HEK293 (cell line): Measurements from ENCODE around the gene GAPVD1.

ENCODE experiments used
- BCL11B ChIP-seq: fragments of 450-650 bp; formaldehyde crosslinking; IDR thresholded peaks from 2 replicates; pipeline ENCODE4 v1.5.1; 2016; ENCODE audit warnings: low read depth, missing biosample characterization, missing genetic modification characterization
- FEZF1 ChIP-seq: fragments of 450-650 bp; formaldehyde crosslinking; IDR thresholded peaks from 2 replicates; pipeline ENCODE4 v1.5.1; 2016; ENCODE audit warnings: missing biosample characterization, missing genetic modification characterization
- KLF8 ChIP-seq: fragments of 450-650 bp; formaldehyde crosslinking; IDR thresholded peaks from 2 replicates; pipeline ENCODE4 v1.5.1; 2016; ENCODE audit warnings: missing biosample characterization, missing genetic modification characterization
- MZF1 ChIP-seq: fragments of 450-650 bp; formaldehyde crosslinking; IDR thresholded peaks from 2 replicates; pipeline ENCODE4 v1.5.1; 2017; ENCODE audit warnings: missing biosample characterization, missing genetic modification characterization, borderline replicate concordance
- RBAK ChIP-seq: fragments of 450-650 bp; formaldehyde crosslinking; IDR thresholded peaks from 2 replicates; pipeline ENCODE4 v1.5.1; 2016; ENCODE audit warnings: missing biosample characterization, missing genetic modification characterization
- SALL2 ChIP-seq: fragments of 450-650 bp; formaldehyde crosslinking; IDR thresholded peaks from 2 replicates; pipeline ENCODE4 v1.5.0; 2017; ENCODE audit warnings: missing biosample characterization, mild to moderate bottlenecking, missing genetic modification characterization, borderline replicate concordance
- ZBTB20 ChIP-seq: fragments of 450-650 bp; formaldehyde crosslinking; IDR thresholded peaks from 2 replicates; pipeline ENCODE4 v1.5.1; 2016; ENCODE audit warnings: missing biosample characterization, missing genetic modification characterization
- ZBTB48 ChIP-seq: fragments of 450-650 bp; formaldehyde crosslinking; IDR thresholded peaks from 2 replicates; pipeline ENCODE4 v1.5.1; 2016; ENCODE audit warnings: missing biosample characterization, missing genetic modification characterization
- ZFP41 ChIP-seq: fragments of 450-650 bp; formaldehyde crosslinking; IDR thresholded peaks from 2 replicates; pipeline ENCODE4 v1.5.1; 2016; ENCODE audit warnings: missing biosample characterization, missing genetic modification characterization, borderline replicate concordance
- ZNF146 ChIP-seq: fragments of 450-650 bp; formaldehyde crosslinking; IDR thresholded peaks from 2 replicates; pipeline ENCODE4 v1.5.1; 2016; ENCODE audit warnings: missing biosample characterization, missing genetic modification characterization
- ZNF16 ChIP-seq: fragments of 450-650 bp; formaldehyde crosslinking; IDR thresholded peaks from 2 replicates; pipeline ENCODE4 v1.5.1; 2016; ENCODE audit warnings: low read depth, missing biosample characterization, missing genetic modification characterization
- ZNF174 ChIP-seq: fragments of 450-650 bp; formaldehyde crosslinking; IDR thresholded peaks from 2 replicates; pipeline ENCODE4 v1.5.0; 2017; ENCODE audit warnings: missing biosample characterization, mild to moderate bottlenecking, missing genetic modification characterization
- ZNF223 ChIP-seq: fragments of 450-650 bp; formaldehyde crosslinking; IDR thresholded peaks from 2 replicates; pipeline ENCODE4 v1.5.1; 2016; ENCODE audit warnings: missing biosample characterization, missing genetic modification characterization
- ZNF302 ChIP-seq: fragments of 450-650 bp; formaldehyde crosslinking; IDR thresholded peaks from 2 replicates; pipeline ENCODE4 v1.5.1; 2016; ENCODE audit warnings: missing biosample characterization, missing genetic modification characterization, low read depth
- ZNF48 ChIP-seq: fragments of 450-650 bp; formaldehyde crosslinking; IDR thresholded peaks from 2 replicates; pipeline ENCODE4 v1.5.1; 2016; ENCODE audit warnings: missing biosample characterization, missing genetic modification characterization
- ZNF654 ChIP-seq: fragments of 450-650 bp; formaldehyde crosslinking; IDR thresholded peaks from 2 replicates; pipeline ENCODE4 v1.5.1; 2016; ENCODE audit warnings: low read depth, missing biosample characterization, missing genetic modification characterization
- ZNF792 ChIP-seq: fragments of 450-650 bp; formaldehyde crosslinking; IDR thresholded peaks from 2 replicates; pipeline ENCODE4 v1.5.1; 2016; ENCODE audit warnings: missing biosample characterization, missing genetic modification characterization
- TF ChIP-seq, protein P1 (sequence below): fragments of 450-650 bp; formaldehyde crosslinking; IDR thresholded peaks from 2 replicates; pipeline ENCODE4 v1.5.1; 2016; ENCODE audit warnings: missing biosample characterization, missing genetic modification characterization
- TF ChIP-seq, protein P2 (sequence below): fragments of 450-650 bp; formaldehyde crosslinking; IDR thresholded peaks from 2 replicates; pipeline ENCODE4 v1.5.1; 2016; ENCODE audit warnings: missing biosample characterization, missing genetic modification characterization
- TF ChIP-seq, protein P3 (sequence below): fragments of 450-650 bp; formaldehyde crosslinking; IDR thresholded peaks from 2 replicates; pipeline ENCODE4 v1.5.0; 2017; ENCODE audit warnings: missing biosample characterization, missing genetic modification characterization, borderline replicate concordance
- TF ChIP-seq, protein P4 (sequence below): fragments of 450-650 bp; formaldehyde crosslinking; IDR thresholded peaks from 2 replicates; pipeline ENCODE4 v1.5.1; 2016; ENCODE audit warnings: missing biosample characterization, missing genetic modification characterization
- TF ChIP-seq, protein P5 (sequence below): fragments of 450-650 bp; formaldehyde crosslinking; IDR thresholded peaks from 2 replicates; pipeline ENCODE4 v1.5.1; 2016; ENCODE audit warnings: missing biosample characterization, missing genetic modification characterization
- TF ChIP-seq, protein P6 (sequence below): fragments of 450-650 bp; formaldehyde crosslinking; IDR thresholded peaks from 2 replicates; pipeline ENCODE4 v1.5.1; 2016; ENCODE audit warnings: missing biosample characterization, missing genetic modification characterization
- TF ChIP-seq, protein P7 (sequence below): sonication (generic); formaldehyde crosslinking; IDR thresholded peaks from 2 replicates; pipeline ENCODE4 v1.8.1; 2022; ENCODE audit warnings: mild to moderate bottlenecking, moderate library complexity, missing genetic modification reagents

Gene GAPVD1

DNA sequence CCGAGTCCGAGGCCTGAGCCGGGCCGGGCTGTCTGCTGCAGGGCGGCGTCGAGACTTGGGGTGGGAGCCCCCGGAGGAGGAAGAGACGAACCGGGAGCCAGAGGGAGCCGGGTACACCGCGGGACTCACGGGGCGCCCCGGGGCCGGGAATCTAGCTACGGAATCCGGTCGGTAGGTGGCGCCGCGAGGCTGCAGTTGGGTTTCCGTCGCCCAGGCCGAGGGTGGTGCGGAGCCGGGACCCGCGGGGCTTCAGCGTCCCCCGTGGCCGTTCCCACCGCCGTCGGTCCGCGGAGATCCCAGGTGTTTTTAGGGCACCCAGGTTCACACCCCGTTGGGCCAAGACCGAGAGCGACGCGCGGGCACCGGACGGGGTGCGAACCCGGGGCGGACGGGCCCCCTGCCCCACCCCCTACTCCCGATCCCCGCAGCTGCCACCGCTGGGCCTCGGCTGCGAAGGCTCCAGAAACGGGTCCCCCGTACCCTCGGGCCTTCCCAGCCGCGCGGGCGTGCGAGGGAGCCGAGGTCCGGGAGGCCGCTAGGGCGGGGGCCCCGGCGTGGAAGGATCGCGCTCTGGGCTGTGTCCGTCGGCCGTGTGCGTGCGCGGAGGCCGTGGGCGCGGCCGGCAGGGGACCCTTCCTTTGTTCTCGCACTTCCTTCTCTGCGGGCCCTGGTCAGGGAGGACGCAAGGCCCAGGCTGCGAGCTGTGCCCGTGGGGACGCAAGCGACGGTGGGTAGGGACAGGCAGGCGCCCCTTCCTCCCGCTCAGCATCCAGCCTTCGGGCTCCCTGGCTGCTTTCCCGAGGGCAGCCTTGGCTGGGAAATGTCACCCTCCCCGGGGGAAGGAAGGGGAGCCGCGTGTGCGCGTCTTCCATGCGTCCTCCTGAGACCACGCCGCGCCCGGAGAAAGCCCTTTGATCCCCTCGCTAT lies 146.6 kb downstream of the GAPVD1 start (continued):
- TF ChIP-seq, protein P1, sequence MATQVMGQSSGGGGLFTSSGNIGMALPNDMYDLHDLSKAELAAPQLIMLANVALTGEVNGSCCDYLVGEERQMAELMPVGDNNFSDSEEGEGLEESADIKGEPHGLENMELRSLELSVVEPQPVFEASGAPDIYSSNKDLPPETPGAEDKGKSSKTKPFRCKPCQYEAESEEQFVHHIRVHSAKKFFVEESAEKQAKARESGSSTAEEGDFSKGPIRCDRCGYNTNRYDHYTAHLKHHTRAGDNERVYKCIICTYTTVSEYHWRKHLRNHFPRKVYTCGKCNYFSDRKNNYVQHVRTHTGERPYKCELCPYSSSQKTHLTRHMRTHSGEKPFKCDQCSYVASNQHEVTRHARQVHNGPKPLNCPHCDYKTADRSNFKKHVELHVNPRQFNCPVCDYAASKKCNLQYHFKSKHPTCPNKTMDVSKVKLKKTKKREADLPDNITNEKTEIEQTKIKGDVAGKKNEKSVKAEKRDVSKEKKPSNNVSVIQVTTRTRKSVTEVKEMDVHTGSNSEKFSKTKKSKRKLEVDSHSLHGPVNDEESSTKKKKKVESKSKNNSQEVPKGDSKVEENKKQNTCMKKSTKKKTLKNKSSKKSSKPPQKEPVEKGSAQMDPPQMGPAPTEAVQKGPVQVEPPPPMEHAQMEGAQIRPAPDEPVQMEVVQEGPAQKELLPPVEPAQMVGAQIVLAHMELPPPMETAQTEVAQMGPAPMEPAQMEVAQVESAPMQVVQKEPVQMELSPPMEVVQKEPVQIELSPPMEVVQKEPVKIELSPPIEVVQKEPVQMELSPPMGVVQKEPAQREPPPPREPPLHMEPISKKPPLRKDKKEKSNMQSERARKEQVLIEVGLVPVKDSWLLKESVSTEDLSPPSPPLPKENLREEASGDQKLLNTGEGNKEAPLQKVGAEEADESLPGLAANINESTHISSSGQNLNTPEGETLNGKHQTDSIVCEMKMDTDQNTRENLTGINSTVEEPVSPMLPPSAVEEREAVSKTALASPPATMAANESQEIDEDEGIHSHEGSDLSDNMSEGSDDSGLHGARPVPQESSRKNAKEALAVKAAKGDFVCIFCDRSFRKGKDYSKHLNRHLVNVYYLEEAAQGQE (tag by site-specific recombination) = no peak
- no peak for TF ChIP-seq ZNF48 (tag by site-specific recombination)
- no peak for TF ChIP-seq RBAK (tag by site-specific recombination)
- peak; percentile 86 for TF ChIP-seq ZNF654
- TF ChIP-seq KLF8 = peak; percentile 30; the same call in 1 of the 2 replicates
- TF ChIP-seq ZNF16 (tag by site-specific recombination) = no peak
- TF ChIP-seq ZBTB20 = peak; percentile 28; the same call in 1 of the 2 replicates
- TF ChIP-seq, protein P2, sequence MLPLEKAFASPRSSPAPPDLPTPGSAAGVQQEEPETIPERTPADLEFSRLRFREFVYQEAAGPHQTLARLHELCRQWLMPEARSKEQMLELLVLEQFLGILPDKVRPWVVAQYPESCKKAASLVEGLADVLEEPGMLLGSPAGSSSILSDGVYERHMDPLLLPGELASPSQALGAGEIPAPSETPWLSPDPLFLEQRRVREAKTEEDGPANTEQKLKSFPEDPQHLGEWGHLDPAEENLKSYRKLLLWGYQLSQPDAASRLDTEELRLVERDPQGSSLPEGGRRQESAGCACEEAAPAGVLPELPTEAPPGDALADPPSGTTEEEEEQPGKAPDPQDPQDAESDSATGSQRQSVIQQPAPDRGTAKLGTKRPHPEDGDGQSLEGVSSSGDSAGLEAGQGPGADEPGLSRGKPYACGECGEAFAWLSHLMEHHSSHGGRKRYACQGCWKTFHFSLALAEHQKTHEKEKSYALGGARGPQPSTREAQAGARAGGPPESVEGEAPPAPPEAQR (tag by site-specific recombination) = no peak
- no peak for TF ChIP-seq ZNF223 (tag by site-specific recombination)
- TF ChIP-seq, protein P3, sequence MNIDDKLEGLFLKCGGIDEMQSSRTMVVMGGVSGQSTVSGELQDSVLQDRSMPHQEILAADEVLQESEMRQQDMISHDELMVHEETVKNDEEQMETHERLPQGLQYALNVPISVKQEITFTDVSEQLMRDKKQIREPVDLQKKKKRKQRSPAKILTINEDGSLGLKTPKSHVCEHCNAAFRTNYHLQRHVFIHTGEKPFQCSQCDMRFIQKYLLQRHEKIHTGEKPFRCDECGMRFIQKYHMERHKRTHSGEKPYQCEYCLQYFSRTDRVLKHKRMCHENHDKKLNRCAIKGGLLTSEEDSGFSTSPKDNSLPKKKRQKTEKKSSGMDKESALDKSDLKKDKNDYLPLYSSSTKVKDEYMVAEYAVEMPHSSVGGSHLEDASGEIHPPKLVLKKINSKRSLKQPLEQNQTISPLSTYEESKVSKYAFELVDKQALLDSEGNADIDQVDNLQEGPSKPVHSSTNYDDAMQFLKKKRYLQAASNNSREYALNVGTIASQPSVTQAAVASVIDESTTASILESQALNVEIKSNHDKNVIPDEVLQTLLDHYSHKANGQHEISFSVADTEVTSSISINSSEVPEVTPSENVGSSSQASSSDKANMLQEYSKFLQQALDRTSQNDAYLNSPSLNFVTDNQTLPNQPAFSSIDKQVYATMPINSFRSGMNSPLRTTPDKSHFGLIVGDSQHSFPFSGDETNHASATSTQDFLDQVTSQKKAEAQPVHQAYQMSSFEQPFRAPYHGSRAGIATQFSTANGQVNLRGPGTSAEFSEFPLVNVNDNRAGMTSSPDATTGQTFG (tag by site-specific recombination) = no peak
- TF ChIP-seq SALL2 (tag by site-specific recombination) = no peak
- TF ChIP-seq ZNF792 (tag by site-specific recombination) = no peak
- TF ChIP-seq ZNF302 (tag by site-specific recombination) = no peak
- TF ChIP-seq, protein P4, sequence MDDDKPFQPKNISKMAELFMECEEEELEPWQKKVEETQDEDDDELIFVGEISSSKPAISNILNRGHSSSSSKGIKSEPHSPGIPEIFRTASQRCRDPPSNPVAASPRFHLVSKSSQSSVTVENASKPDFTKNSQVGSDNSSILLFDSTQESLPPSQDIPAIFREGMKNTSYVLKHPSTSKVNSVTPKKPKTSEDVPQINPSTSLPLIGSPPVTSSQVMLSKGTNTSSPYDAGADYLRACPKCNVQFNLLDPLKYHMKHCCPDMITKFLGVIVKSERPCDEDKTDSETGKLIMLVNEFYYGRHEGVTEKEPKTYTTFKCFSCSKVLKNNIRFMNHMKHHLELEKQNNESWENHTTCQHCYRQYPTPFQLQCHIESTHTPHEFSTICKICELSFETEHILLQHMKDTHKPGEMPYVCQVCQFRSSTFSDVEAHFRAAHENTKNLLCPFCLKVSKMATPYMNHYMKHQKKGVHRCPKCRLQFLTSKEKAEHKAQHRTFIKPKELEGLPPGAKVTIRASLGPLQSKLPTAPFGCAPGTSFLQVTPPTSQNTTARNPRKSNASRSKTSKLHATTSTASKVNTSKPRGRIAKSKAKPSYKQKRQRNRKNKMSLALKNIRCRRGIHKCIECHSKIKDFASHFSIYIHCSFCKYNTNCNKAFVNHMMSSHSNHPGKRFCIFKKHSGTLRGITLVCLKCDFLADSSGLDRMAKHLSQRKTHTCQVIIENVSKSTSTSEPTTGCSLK (tag by site-specific recombination) = no peak
- no peak for TF ChIP-seq ZNF174 (tag by site-specific recombination)
- no peak for TF ChIP-seq BCL11B (tag by site-specific recombination)
- no peak for TF ChIP-seq FEZF1 (tag by site-specific recombination)
- TF ChIP-seq, protein P5, sequence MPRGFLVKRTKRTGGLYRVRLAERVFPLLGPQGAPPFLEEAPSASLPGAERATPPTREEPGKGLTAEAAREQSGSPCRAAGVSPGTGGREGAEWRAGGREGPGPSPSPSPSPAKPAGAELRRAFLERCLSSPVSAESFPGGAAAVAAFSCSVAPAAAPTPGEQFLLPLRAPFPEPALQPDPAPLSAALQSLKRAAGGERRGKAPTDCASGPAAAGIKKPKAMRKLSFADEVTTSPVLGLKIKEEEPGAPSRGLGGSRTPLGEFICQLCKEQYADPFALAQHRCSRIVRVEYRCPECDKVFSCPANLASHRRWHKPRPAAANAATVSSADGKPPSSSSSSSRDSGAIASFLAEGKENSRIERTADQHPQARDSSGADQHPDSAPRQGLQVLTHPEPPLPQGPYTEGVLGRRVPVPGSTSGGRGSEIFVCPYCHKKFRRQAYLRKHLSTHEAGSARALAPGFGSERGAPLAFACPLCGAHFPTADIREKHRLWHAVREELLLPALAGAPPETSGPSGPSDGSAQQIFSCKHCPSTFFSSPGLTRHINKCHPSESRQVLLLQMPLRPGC = no peak
- no peak for TF ChIP-seq ZBTB48 (tag by site-specific recombination)
- TF ChIP-seq, protein P6, sequence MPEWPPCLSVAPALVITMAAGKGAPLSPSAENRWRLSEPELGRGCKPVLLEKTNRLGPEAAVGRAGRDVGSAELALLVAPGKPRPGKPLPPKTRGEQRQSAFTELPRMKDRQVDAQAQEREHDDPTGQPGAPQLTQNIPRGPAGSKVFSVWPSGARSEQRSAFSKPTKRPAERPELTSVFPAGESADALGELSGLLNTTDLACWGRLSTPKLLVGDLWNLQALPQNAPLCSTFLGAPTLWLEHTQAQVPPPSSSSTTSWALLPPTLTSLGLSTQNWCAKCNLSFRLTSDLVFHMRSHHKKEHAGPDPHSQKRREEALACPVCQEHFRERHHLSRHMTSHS (tag by site-specific recombination) = no peak
- TF ChIP-seq ZNF146 (tag by site-specific recombination) = no peak
- TF ChIP-seq MZF1 = no peak
- TF ChIP-seq, protein P7, sequence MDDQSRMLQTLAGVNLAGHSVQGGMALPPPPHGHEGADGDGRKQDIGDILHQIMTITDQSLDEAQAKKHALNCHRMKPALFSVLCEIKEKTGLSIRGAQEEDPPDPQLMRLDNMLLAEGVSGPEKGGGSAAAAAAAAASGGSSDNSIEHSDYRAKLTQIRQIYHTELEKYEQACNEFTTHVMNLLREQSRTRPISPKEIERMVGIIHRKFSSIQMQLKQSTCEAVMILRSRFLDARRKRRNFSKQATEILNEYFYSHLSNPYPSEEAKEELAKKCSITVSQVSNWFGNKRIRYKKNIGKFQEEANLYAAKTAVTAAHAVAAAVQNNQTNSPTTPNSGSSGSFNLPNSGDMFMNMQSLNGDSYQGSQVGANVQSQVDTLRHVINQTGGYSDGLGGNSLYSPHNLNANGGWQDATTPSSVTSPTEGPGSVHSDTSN = no peak
- TF ChIP-seq ZFP41 = no peak
